GM19025 (cell line): ENCODE data around the gene C11orf24.

ENCODE experiments used
- ATAC-seq: cut with Tn5 transposase; IDR thresholded peaks from one replicate; pipeline ENCODE4 v1.9.1; 2021; ENCODE audit warnings: mild to moderate bottlenecking, low read depth, moderate library complexity; ENCODE audit not compliant: unreplicated experiment

C11orf24 gene

DNA sequence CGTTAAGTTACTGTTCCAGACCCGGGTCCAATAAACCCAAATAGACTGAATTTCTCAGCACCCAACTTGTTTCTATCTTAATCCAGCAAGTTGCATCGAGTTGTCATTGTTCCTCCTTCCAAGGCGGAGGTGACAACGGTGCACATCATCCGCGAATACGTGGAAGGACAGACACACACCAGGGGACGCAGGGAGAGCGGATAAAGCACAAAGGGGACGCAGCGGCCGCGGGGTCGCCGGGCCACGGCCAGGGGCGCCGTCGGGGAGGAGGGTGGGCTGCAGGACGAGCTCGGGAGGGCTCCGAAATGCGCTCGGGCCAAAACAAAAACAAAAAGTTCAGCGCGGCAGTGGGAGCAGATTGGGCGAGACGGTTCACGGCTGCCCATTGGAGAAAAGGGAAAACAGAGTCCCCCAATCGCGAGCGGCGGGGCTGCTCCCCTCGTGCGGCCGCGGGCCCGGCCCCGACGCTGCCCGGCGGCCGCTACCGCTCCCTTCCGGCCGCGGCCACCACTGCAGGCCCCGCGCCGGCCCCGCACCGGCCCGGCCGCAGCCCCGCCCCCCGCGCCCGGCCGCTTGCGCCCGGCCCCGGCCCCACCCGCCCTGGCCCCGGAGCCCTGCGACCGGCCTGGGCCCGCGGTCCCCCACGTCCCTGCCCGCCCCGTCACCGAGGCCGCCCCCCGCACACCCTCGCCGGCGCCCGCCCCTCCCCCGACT is 59.2 kb downstream of the C11orf24 start:
- peak; percentile 50 for ATAC-seq

DNA sequence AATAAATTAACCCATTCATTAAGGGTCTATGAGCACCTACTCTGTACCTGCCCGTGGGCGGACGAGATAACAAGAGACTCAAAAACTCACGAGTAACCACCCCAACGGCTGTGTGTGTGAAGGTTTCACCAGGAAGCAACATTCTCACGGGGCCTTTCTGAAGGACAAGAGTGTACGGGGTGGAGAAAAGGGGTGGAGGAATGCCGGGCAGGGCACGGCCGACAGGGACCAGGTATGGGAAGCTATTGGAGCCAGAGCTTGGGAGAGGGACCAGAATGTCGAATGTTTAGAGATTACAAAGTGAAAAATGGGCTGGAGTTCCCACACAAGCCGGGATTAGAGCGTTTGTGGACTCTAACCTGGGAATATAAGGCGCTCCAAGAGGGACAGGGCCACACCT is 60.2 kb downstream of the C11orf24 start:
- no peak for ATAC-seq
